NCI-H146 treated with DMSO at 0.1 percent for 48 hours (cell line): ENCODE data around the gene HESX1.
A peak's percentile ranks its signal among the peaks of the same experiment; 100 is the strongest.

Experiments used
- DNase-seq: peaks from one replicate; lab custom pipeline; 2025; ENCODE audit not compliant: unreplicated experiment; lab: John Stamatoyannopoulos, UW

The HESX1 gene

DNA sequence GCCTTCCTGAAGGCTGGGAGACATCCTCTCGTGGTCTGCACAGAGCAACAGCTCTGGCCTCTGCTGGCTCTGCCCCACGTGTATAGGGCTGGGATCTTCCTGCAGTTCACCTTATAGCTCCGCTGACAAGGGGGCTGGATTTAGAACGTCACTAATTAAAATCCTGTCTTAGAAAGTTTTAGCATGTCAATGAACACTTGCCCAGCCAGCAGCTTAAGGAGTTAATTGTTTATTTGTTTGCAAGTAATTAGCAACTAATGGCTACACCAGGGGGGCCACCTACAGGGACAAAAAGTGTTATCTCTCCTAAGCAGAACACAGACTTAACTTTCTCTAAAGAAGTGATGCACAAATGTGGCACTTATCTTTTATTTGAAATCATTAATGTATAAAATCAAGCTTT lies at the start of gene HESX1:
TSS of gene HESX1 (minus strand) at position 84 of the 403 bp plus-strand sequence. CDS start at position 24, 60 bp downstream.
- no peak for DNase-seq

DNA sequence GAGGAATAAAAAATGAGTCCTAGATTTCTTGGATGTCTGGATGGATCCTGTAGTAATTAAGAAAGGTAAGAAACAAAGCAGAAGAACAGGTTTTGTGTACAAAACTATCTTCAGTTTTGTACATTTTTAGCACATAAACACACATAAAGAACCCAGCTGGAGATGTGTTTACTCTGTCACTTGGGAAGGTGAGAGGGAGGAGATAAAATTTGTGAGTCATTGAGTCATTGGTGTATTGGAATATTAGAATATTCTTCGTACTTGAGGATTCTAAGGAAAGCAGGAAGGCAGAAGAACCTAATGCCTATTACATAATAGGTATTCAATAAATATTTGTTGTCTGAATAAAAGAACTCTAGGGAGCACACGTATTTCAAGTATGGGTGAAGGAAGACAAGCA lies 45.2 kb upstream of the HESX1 start:
- no peak for DNase-seq

DNA sequence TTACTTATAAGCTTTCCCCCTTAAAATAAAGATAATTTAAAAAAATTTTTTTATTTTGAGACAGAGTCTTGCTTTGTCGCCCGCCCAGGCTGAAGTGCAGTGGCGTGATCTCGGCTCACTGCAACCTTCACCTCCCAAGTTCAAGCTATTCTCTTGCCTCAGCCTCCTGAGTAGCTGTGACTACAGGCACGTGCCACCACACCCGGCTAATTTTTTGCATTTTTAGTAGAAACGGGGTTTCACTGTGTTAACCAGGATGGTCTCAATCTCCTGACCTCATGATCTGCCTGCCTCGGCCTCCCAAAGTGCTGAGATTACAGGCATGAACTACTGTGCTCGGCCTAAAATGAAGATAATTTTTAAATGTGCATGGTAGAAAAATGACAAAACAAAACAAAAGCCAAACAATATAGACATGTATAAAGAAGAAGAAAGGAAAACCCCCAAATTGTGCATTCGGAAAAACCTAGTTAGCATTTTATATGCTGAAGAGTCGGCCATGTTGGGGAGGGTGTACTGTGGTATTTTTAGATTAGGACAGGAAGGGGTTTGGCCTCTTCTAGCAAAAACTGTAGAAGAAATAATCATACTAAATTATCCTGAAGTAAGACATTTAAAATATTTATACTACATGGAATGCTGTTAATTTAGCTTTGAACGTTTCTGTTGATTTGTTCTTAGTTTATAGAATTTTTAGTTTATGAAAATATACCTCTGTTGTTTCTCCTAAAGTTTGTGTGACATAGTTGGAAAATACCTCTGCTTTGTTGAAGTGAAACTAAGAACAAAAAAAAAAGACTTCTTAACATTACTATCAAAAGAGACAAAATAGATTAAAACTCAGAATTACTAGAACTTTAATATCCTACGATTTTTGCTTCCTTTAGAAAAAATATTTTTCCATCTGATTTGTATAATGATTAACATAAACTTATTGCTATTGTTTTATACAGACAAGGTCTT lies 35.1 kb upstream of the HESX1 start:
- no peak for DNase-seq

DNA sequence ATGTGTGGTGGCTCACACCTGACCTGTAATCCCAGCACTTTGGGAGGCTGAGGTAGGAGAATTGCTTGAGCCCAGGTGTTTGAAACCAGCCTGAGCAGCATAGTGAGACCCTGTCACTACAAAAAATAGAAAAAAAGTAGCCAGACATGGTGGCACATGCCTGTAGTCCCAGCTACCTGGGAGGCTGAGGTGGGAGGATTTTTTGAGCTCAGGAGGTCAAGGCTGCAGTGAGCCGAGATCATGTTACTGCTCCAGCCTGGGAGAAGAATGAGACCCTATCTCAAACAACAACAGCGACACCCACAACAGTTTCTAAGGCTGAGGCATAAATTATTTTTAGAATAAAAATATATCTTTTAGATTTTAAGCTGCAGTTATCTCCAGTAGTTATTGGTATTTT lies 34.0 kb upstream of the HESX1 start:
- DNase-seq: no peak

DNA sequence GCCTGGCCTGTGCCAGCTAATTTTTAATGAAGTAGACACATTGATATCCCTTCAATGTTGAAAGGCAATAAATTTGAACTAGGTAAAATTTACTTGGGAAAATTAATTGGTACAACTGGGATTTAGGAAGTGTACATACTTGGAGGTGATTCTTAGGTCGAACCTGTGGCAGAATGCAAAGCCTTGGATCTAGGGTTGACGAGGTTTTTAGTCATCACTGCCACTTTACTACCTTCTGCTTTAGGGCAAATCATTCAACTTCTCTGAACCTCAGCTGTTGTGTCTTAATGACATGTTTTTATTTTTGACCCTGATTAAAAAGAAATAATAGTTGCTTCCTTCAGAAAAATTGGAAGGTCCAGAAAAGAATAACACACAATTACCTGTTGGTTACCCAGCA lies 30.2 kb upstream of the HESX1 start:
- no peak for DNase-seq

DNA sequence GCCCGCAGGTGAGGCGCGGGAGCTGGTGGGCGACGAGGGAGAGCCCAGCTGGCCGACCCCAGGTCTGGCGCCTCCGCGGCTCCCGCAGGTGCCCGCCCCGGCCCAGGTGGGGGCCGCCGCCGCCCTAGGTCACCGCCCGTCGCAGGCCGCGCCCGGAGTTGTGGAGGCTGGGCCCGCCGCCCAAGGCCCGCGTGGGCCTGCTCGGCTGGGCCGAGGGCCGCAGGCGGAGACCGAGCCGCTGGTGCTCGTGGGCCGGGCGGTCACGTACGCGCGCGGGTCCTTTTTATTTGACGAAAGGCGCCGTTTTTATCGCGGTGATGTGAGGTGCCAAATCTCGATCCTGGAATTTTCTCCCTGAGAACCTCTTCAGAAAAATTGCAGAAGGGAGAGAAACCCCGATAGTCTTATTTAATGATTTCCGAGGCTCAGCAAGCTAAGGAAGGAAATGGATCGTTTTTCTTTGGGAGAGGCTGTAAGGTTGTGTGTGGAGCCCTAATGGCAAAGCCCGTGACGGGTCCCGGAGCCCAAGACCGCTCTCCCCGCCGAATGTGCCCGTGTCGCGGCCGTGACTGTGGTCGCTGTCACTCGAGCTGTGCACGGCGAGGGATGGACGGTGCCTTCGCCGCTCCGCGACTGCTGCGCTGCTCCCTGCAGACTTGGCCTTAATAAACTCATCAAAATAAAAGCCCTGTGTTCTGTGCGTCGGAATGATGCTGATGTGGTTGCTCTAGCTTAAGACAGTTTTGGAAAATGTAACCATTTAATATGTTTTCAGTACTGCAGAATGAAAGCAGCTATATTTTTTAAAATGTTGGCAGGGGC lies 28.4 kb upstream of the HESX1 start:
- no peak for DNase-seq

DNA sequence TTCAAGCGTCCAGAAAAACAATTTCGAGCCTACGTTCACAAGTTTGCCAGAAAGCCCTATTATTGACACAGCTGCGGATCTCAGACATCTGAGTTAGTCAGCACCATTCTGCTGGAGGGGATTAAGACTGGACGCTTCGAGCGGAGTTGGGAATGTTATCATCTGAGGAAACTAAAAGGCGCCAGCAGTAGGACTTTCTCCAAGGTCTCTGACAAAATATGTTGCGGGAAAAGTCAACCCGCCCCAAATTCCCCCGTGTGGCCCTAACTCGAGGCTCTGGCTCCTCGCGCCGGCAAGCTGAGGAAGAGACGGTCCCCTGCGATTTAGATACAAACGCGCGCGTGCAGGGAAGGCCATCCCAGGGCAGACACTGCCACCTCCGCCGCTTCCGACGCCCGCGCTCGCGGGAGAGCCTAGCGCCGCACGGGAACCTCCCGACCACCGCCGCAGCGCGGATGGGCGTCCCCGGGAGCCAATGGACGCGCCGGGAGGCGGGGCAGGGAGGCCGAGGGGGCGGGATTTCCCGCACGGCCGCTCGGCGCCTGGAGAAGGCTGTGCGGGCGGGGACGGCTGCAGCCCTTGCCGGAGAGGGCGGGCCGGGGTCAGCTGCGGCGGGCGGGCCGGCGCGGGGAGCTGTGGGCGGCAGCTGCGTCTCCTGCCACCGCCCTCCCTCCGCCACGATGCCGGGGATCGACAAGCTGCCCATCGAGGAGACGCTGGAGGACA lies 27.6 kb upstream of the HESX1 start, which contains the start of gene APPL1:
TSS of gene APPL1 (plus strand) at position 526 of the 726 bp plus-strand sequence. CDS start at position 681, 155 bp downstream.
- DNase-seq: peak; percentile 75

DNA sequence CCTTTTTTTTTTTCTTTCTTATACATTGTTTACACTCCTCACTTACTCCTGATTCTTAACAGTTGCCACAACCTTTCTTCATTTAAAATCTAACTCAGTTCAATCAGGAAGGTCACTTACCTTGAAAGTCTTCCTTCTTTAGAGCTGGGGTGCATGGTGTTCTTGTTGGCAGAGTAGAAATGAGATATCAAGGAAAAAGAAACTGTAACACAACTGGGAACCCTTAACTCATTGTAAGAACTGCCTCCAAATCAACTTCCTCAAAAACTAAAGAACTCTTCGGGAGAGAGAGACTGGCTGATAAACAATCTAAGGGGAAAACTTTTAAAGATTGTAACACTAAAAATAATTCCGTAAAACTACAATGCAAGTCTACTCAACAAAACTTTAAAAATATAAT lies 26.4 kb upstream of the HESX1 start:
- no peak for DNase-seq

DNA sequence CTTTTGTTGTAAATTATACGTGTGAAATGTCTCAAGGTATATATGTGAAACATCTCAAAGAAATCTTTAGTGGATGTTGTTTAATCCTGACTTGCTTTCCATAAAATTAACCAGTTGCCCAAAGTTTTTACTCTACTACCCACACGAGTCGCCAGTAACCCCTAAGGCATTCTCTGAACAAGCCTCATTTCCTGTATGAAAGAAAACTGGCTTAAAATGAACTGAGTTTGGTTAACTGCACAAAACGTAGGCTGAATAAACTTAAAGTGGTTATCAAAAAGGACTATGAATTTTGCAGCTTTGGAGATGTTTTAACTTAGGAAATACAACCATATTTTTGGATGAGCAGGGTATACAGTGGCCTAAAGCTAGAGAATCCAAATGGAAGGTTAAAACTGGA lies 25.1 kb upstream of the HESX1 start:
- DNase-seq: no peak

DNA sequence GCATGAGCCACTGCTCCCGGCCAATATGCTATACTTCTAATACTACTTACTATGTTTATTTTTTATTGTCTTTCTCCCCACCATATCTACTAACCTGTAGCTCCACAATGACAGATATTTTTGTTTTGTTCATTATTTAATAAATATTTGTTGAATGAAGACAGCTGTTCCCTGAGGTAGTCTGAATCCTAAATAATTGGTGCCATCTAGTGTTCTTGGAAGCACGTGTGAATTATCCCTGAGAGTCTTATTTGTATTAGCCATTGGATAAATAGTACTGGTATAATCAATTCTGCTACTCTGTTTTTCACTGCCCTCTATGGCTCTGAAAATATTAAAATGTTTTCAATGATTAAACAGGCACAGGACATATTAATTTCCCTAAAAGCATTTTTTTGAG lies 22.1 kb upstream of the HESX1 start:
- DNase-seq: peak; percentile 21

DNA sequence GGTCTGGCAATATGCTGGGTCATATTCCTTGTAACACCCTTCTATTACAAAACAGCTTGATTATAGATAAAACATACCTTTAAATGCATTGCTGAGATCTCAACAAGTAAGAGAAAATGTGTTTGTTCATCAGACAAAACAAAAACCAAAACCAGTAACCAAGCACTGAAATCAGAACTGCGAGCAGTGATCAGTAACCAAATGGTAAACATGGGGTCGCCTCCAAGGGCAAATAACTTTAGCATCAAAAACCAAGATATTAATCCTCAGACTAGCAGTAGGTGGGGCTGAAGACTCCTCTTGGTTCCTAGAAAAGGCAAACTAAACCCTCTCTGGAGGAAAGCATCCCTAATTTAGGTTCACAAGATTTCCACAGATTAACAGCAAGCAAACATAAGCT lies 6.6 kb upstream of the HESX1 start:
- DNase-seq: no peak

DNA sequence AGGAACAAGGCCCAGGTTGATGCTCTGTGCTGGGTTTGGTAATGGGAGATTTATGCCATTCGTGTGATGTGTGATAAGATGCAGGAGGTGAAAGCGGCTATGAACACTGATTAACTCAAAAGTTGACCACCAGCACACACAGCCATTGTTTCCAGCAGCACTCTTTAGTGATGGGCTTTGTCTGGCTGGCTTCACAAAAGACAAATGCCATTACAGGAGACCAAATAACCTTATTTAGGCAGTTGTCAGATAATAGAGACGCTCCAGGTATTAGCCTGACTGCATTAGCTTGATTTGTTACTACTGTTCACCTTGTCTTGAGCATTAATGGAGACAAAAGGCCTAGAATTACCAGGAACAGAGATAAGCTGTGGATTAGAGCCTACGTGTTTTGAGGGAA lies 5.1 kb downstream of the HESX1 start:
- DNase-seq: no peak

DNA sequence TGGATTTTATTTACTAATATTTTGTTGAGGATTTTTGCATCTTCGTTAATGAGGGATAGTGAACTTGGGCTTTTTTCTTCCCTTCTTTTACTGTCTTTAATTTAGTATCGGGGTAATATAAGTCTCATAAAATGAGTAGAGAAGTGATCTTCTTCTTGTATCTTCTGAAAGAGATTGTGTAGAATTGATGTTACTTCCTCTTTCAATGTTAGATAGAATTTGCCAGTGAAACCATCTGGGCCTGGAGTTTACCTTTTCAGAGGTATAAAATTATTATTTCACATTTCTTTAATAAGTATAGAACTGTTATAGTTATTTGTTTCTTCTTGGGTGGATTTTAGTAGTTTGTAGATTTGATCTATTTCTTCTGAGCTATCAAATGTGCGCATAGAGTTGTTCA lies 7.8 kb downstream of the HESX1 start:
- DNase-seq: no peak

DNA sequence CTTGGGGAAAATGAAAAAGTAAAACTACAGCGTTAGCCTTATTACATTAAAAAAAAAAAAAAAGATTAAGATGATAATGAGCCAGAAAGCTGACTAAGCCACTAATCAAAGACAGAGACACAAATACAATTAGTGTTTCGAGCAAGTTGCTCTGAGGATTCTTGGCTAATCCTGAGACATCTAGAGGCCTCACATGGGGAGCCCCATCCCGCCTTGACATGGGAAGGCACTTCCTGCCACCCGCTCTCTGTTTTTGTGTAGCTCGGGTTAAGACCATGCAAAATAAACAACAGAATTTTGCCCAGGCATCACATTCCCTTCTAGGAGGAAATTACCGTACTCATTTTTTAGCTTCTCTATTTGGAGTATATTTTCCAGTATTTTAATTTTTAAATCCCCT lies 15.3 kb downstream of the HESX1 start:
- no peak for DNase-seq

DNA sequence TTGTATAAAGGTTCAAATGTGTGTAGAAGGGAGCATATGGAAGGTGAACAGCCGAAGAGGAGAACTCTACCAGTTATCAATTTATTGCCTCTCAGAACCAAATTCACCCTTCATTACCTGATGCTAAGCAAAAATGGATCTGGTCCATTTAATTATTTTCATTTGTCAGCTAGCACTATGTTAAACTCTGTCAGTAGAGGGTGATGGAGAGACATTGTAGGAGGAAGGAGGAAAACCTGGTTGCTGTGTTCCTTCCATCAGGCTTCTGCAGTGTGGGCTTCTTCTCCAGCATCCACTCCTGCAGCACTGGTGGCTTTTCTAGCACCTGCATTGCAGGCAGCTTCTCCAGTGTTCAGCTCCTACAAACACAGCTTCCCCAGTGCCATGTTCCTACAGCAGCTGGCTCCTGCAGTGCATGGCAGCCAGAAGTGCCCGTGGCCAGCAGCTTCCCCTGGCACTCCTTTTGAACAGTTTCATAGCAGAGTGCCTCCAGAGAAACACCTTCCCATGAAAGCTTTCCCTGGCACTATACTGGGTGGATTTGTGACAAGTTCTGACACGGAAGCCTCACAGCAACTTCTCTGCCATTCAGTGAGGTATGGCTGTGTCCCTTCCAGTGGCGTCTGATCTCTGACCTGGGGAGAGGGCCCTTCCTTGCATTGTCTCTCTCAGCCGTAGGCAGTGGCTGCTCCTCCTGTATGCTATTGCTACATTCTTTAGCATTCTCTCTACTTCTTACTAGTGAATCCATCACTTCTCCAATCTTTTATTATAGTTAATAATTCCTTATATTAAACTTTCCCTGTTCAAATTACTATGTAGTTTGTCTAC lies 20.0 kb downstream of the HESX1 start:
- peak; percentile 10 for DNase-seq

DNA sequence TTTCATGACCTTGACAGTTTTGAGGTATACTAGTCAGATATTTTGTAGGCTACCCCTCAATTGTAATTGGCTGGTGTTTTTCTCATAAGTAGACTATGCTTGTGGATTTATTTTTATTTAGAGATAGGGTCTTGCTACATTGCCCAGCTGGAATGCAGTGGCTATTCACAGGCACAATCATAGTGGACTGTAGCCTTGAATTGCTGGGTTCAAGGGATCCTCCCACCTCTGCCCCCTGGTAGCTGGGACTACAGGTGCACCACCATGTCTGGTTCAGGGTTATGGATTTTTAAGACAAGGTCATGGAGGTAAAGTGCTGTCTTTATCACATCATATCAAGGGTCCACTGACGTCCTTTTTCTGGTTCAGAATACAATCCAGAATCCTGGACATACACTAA lies 23.7 kb downstream of the HESX1 start:
- DNase-seq: no peak

DNA sequence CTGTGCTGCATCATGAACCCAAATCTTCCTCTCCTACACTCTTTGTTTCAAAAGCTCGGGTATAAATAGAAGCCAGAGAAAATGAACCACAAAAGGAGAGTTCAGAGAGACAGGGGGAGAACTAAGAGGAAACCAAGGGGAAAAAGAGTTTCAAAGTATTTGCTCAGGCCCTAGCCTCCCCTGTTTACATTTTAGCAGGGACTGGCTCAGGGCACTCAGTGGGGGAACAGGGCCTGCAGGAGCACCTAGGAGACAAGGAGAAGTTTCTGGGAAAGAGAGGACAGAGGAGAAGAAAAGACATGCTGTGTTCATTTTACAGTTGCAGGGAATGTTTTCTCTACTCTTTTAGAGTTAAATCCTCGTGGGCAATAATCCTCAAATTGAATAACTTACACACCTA lies 26.1 kb downstream of the HESX1 start:
- no peak for DNase-seq

DNA sequence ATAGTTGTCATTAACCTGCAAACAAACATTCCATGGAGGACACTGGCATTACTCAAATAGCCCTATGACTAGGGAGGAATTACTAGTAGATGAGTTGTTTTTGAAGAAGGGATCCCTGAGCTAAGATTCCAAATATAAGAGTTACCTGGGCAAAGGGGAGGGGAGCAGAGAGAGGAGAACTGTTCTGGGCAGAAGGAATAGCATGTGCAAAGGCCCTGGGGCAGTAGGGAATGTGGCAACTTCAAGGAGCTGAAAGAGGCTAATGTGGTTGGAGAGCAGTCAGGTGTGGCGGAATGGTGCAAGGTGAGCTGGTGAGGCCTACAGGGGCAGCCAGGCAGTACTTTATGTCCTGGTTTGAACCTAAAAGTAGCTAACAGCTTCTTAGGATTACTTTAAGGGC lies 28.8 kb downstream of the HESX1 start:
- no peak for DNase-seq

DNA sequence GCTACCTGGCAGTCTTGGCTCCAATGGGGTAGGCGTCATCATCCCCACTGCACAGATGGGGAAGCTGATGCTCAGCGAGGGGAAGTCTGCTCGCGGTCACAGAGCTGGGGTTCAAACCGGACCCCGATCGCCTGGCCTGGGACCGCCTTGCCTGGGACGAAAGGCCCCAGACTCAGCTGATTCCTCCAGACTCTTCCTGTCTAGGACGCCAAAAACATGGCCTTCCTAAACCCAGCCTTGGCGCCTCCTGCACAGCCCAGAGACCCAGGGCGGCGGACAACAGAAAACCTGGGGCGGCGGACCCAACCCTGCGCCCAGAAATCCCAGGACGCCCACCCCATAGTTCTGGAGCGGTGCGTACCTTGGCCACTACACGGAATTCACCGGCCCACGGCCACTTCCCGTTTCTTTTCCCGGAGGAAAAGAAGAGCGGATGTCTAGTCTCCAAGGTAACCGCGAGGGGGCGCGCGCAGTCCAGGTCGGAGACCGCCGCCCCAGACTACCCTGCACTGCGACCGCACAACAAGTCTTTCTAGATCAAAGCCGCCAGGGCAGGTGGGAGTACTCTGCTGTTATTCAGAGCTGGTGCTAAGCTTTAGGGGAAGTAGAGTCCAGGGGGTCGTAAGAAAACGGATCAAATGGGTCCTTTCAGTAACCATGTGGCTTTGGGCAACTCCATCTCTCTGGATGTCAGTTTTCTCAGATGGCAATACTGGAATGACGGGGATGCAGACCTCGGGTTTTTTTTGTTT lies 29.7 kb downstream of the HESX1 start:
- DNase-seq: peak; percentile 55

DNA sequence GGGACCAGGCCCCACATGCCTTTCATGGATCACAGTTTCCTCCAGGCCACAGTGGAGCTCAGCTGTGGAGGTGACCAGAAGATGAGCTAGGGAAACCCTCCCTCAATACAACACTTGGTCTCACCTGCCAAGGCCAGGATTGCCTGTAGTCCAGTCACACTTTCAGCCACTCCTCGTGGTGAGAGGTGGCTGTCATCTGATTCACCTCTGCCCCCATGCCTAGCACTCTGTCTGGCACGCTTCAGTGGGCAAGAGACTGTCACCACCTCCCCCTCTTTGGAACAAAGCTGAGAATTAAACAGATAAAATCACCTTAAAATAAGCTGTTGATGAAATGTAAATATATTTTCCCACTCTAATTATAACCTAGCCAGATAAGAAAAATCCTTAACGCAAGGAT lies 30.7 kb downstream of the HESX1 start:
- no peak for DNase-seq
